Iris pigment epithelial cell (primary cell): ENCODE data around the gene SPHK2.
A peak's percentile ranks its signal among the peaks of the same experiment; 100 is the strongest.
"Not testable (repeated sequence)": the region's sequence is repeated elsewhere in the genome, so short reads cannot be mapped to it uniquely, and the experiment has no call there.

ENCODE experiments used
- DNase-seq: peaks from one replicate; pipeline ENCODE4 v3.0.0-alpha.2; 2011; ENCODE audit warnings: low read depth

The SPHK2 gene, protein sequence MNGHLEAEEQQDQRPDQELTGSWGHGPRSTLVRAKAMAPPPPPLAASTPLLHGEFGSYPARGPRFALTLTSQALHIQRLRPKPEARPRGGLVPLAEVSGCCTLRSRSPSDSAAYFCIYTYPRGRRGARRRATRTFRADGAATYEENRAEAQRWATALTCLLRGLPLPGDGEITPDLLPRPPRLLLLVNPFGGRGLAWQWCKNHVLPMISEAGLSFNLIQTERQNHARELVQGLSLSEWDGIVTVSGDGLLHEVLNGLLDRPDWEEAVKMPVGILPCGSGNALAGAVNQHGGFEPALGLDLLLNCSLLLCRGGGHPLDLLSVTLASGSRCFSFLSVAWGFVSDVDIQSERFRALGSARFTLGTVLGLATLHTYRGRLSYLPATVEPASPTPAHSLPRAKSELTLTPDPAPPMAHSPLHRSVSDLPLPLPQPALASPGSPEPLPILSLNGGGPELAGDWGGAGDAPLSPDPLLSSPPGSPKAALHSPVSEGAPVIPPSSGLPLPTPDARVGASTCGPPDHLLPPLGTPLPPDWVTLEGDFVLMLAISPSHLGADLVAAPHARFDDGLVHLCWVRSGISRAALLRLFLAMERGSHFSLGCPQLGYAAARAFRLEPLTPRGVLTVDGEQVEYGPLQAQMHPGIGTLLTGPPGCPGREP

DNA sequence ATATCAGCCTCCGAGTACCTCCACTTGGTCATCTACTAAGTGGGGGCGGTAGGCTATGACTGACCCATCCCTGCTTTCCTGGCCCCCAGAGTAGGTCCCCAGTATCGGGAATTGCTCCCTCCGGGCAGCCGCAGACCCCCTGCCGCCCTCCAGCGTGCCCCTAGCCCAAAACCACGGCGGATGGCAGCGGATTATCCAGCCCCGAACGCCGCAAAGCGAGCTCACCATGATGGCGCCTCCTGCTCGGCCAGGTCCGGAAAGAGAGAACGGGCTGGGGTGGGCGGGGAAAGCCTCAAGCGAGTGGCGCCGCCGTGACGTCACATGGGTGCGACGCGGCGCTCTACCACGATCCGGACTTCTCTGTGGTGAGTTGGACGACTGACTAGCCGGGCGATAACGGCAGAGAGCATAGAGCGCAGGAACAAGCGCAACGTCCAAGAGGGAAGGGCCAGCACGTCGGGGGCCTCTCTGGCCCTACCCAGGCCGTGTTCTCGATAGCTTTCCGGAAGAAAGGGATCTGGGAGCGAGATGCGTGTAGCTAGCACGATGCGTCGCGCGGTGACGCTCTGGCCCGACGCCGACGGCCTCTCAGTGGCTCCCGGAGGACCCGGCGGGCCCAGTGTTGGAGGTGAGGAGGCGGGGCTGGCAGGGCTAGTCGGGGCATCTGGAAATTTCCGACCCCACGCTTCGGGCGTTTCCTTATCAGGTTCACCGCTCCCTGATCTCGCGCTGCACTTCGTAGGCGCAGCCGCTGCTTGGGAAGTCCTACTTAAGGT is at the start of gene SPHK2, which contains the start of gene RPL18:
Gene SPHK2 (plus strand): TSS at position 591 of the 776 bp plus-strand sequence. CDS start 1,009 bp downstream, outside the sequence.
Gene RPL18 (minus strand): TSS at position 263 of the 776 bp plus-strand sequence. CDS start 35 bp downstream, at position 228.
- peak; percentile 100 for DNase-seq

DNA sequence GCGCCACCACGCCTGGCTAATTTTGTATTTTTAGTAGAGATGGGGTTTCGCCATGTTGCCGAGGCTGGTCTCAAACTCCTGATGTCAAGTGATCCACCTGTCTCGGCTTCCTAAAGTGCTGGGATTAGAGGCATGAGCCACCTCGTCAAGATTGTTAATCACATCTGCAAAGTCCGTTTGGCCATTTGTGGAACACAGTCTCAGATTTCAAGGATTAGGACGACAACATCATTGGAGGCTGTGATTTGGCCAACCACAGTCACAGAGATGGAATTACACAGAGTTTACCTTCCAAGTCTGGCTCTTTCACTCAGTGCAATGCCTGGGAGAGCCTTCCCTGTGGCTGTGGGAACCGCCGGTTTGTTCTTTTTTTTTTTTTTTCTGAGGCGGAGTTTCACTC is 49.5 kb upstream of the SPHK2 start:
- DNase-seq: peak; percentile 55

GRCh38 chr19:48571378-48572162 is 47.7 kb upstream of the SPHK2 start:
- DNase-seq: no peak

GRCh38 chr19:48573163-48573505 is 46.2 kb upstream of the SPHK2 start:
- DNase-seq: no peak

GRCh38 chr19:48575931-48576622 is 43.2 kb upstream of the SPHK2 start:
- no peak for DNase-seq

DNA sequence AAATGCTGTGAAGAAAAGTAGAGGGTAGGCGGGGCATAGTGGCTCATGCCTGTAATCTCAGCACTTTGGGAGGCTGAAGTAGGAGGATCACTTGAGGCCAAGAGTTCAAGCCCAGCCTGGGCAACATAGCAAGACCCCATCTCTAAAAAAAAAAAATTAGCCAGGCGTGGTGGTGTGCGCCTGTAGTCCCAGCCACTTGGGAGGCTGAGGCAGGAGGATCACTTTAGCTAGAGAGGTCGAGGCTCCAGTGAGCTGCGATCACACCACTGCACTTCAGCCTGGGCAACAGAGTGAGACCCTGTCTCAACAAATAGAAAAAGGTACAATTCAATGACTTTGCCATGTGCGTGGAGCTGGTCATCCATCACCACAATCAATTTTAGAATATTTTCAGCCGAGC is 41.4 kb upstream of the SPHK2 start:
- not testable (repeated sequence) for DNase-seq

DNA sequence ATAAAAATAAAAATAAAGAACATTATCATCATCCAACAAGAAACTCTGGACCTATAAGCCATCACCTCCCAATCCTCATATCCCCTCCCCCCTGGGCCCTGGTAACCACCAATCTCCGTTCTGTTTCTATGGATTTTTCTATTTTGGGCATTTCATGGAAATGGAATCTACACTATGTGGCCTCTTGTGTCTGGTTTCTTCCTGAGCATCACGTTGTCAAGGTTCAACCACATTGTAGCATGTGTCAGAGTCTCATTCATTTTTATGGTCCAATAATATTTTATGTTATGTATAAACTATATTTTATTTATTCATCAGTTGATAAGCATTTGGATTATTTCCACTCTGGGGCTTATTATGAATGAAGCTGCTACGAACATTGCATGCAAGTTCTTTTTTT is 40.4 kb upstream of the SPHK2 start:
- DNase-seq: no peak

- no peak for DNase-seq
Observed at GRCh38 chr19:48582168-48582567, 37.1 kb upstream of the SPHK2 start.

- no peak for DNase-seq
Observed at GRCh38 chr19:48587387-48587786, 31.9 kb upstream of the SPHK2 start.

DNA sequence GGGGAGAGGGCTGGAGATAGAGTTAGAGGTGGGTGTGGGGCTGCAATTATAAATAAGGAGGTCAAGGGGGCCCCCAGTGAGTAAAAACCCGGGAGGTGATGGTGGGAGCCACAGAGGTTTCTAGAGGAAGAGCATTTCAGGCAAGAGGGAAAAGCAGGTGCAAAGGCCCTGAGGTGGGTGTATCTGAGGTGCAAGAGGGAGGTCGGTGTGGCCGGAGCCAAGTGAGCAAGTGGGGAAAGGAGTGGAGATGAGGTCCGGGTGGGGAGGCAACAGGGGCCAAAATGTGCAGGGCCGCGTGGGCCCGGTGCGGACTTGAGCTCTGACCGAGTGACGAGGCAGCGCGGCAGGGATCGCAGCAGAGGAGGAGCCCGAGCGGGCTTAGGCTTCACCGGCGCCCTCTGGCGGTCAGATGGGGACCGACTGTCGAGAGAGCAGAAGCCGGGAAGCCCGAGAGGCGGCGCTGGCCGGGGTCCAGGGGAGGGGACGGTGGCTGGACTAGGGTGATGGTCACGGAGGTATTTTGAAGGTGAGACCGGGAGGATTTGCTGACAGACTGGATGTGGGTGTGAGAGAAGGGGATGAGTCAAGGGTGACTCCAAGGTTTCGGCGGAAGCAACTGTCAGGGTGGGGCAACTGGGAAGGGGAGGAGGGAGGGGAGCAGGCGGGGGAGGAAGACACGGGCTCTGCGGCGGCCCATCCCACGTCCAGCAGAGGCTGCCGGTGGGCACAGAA is 30.5 kb upstream of the SPHK2 start:
- peak; percentile 78 for DNase-seq

DNA sequence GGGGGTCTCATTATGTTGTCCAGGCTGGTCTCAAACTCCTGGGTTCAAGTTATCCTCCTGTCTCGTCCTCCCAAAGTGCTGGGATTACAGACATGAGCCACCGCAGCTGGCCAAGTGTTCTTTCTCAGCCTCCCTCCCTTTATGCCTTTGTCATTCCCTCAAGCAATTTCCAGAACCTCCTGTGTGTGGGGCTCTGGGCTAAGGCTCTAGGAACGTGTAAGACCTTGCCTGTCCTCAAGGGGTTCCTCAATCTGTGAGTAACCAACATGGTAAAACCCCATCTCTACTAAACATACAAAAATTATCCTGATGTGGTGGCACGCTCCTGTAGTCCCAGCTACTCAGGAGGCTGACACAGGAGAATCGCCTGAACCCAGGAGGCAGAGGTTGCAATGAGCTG is 28.3 kb upstream of the SPHK2 start:
- DNase-seq: peak; percentile 26

DNA sequence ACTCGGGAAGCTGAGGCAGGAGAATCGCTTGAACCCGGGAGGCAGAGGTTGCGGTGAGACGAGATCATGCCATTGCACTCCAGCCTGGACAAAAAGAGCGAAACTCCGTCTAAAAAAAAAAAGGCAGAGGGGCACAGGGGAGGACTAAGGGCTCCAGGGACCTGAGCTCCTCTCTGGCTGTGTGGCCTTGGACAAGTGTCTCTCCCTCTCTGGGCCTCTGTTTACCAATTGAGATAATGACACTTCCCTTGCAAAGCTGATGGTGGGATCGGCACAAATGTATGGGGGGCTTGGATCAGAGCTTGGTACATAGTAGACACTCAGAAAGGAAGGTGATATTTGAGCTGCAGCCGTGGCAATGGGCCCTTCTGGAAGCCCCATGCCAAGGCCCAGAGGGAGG is 24.1 kb upstream of the SPHK2 start:
- no peak for DNase-seq

- DNase-seq: no peak
Observed at GRCh38 chr19:48595833-48596232, 23.5 kb upstream of the SPHK2 start.

GRCh38 chr19:48596237-48596636 is 23.1 kb upstream of the SPHK2 start:
- no peak for DNase-seq

DNA sequence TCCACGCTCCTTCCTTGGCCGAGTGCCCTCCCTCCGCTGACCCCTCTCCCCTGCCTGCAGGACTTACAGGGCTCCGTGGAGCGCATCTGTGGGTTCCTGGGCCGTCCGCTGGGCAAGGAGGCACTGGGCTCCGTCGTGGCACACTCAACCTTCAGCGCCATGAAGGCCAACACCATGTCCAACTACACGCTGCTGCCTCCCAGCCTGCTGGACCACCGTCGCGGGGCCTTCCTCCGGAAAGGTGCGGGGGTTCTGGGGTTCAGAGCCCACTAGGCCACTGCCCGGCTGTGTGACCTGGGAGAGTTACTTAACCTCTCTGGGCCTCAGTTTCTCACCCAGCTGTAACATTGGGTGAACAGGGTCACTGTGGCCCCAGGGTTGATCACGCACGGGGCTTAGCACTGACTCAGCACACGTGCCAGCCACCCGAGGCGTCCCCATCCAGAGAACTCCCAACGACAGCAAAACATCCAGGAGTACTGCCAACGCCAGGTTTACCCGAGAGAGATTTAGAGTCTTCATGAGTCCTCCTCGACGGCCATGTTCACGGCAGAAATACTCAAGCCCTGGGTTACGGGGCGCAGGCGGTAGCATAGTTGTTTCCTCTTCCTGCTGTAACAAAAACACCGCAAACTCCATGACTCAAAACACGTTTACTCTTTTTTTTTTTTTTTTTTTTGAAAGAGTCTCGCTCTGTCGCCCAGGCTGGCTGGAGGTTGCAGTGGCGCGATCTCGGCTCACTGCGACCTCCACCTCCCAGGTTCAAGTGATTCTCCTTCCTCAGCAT is 22.4 kb upstream of the SPHK2 start:
- no peak for DNase-seq

- DNase-seq: no peak
Observed at GRCh38 chr19:48598996-48599700, 20.2 kb upstream of the SPHK2 start.

GRCh38 chr19:48600679-48601417 is 18.5 kb upstream of the SPHK2 start:
- DNase-seq: no peak

- no peak for DNase-seq
Observed at GRCh38 chr19:48603001-48603400, 16.3 kb upstream of the SPHK2 start.
